Neutrophil (primary cell): Measurements from ENCODE around the gene ZNF598.

Source experiments
- H3K27ac ChIP-seq: fragments of 200-600 bp; sonication (generic); 2 replicates; pipeline ENCODE4 v1.5.1; 2016; ENCODE audit warnings: mild to moderate bottlenecking, moderate library complexity
- H3K27me3 ChIP-seq: fragments of 200-600 bp; sonication (generic); 2 replicates; pipeline ENCODE4 v1.6.0; 2016; ENCODE audit warnings: mild to moderate bottlenecking
- H3K36me3 ChIP-seq: fragments of 200-600 bp; sonication (generic); 2 replicates; pipeline ENCODE4 v1.5.1; 2017
- H3K4me1 ChIP-seq, 2 experiments: fragments of 200-600 bp in 1 of 2; sonication (generic) in 1 of 2; 1 replicate in 1 of 2; 2 replicates in 1 of 2; pipeline versions ENCODE4 v1.5.1 to v1.6.1; 2013 to 2016; ENCODE audit warnings: low read depth in 1 of 2, low read length in 1 of 2, mild to moderate bottlenecking in 1 of 2, moderate library complexity in 1 of 2; ENCODE audit not compliant: control insufficient read depth in 1 of 2, insufficient read depth in 1 of 2
- H3K4me3 ChIP-seq, 2 experiments: fragments of 200-600 bp in 1 of 2; sonication (generic) in 1 of 2; 1 replicate in 1 of 2; 2 replicates in 1 of 2; pipeline ENCODE4 v1.5.1; 2013 to 2016; ENCODE audit warnings: low read depth in 1 of 2, low read length in 1 of 2, mild to moderate bottlenecking in 1 of 2, moderate library complexity in 1 of 2
- H3K9me3 ChIP-seq: fragments of 200-600 bp; sonication (generic); 2 replicates; pipeline ENCODE4 v1.5.1; 2016
- TF ChIP-seq, protein P1 (sequence below): fragments of 200-600 bp; sonication (generic); IDR thresholded peaks from 2 replicates; pipeline ENCODE4 v1.5.1; 2016; ENCODE audit warnings: antibody characterized with exemption

Gene ZNF598

DNA sequence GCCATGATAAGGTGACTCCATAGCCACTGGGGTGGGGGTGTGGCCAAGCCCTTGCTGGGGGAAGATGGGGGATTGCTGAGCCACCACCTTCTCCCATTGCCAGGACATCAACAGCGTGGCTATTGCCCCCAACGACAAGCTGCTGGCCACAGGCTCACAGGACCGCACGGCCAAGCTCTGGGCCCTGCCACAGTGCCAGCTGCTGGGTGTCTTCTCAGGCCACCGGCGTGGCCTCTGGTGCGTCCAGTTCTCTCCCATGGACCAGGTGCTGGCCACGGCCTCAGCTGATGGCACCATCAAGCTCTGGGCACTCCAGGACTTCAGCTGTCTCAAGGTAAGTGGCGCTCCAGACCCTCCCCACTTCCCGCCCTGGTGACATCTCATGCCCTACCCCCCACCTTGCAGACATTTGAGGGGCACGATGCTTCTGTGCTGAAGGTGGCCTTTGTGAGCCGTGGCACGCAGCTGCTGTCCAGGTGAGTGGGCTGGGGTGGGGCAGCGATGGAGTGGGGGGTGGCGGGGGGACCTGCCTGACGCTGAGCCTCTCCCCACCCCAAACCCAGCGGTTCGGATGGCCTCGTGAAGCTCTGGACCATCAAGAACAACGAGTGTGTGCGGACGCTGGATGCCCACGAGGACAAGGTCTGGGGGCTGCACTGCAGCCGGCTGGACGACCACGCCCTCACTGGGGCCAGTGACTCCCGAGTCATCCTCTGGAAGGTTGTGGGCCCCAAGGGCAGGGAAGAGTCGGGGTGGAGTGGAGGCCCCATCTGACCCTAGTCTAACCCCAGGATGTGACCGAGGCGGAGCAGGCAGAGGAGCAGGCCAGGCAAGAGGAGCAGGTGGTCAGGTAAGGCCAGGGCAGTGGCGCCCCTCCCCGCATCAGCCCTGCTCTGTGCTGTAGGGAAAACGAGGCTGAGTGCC is 32.4 kb downstream of the ZNF598 start:
- Histone ChIP-seq H3K9me3 (no peaks in the 10 kb centered on the region), H3K27me3 (peaks cover 46% of the 10 kb centered on the region), H3K36me3 (peaks cover 41% of the 10 kb centered on the region), H3K4me1 (peaks cover 8% of the 10 kb centered on the region in 2 experiments), H3K4me3 (no peak overlapping the region), H3K27ac (no peak overlapping the region)
- TF ChIP-seq, protein P1, sequence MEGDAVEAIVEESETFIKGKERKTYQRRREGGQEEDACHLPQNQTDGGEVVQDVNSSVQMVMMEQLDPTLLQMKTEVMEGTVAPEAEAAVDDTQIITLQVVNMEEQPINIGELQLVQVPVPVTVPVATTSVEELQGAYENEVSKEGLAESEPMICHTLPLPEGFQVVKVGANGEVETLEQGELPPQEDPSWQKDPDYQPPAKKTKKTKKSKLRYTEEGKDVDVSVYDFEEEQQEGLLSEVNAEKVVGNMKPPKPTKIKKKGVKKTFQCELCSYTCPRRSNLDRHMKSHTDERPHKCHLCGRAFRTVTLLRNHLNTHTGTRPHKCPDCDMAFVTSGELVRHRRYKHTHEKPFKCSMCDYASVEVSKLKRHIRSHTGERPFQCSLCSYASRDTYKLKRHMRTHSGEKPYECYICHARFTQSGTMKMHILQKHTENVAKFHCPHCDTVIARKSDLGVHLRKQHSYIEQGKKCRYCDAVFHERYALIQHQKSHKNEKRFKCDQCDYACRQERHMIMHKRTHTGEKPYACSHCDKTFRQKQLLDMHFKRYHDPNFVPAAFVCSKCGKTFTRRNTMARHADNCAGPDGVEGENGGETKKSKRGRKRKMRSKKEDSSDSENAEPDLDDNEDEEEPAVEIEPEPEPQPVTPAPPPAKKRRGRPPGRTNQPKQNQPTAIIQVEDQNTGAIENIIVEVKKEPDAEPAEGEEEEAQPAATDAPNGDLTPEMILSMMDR: no peak

DNA sequence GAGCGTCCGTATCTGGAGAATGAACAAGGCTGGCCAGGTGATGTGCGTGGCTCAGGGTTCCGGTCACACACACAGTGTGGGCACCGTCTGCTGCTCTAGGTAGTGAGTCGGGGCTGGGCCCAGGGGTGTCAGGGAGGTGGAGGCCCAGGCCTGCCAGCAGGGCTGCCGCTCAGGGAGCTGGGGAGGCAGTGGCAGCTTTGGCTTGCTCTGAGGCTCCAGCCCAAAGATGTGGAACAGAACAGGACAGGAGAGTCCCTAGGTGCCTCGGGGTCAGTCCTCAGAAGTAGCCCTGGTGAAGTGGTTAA is 33.5 kb downstream of the ZNF598 start:
- H3K4me3 ChIP-seq: no peak overlapping the region
- H3K36me3 ChIP-seq: peaks cover 41% of the 10 kb centered on the region
- H3K27me3 ChIP-seq: peaks cover 35% of the 10 kb centered on the region
- peaks cover 14 to 15% of the 10 kb centered on the region in 2 experiments for H3K4me1 ChIP-seq
- TF ChIP-seq, protein P1: no peak
- no peaks in the 10 kb centered on the region for H3K9me3 ChIP-seq
- H3K27ac ChIP-seq: no peak overlapping the region

DNA sequence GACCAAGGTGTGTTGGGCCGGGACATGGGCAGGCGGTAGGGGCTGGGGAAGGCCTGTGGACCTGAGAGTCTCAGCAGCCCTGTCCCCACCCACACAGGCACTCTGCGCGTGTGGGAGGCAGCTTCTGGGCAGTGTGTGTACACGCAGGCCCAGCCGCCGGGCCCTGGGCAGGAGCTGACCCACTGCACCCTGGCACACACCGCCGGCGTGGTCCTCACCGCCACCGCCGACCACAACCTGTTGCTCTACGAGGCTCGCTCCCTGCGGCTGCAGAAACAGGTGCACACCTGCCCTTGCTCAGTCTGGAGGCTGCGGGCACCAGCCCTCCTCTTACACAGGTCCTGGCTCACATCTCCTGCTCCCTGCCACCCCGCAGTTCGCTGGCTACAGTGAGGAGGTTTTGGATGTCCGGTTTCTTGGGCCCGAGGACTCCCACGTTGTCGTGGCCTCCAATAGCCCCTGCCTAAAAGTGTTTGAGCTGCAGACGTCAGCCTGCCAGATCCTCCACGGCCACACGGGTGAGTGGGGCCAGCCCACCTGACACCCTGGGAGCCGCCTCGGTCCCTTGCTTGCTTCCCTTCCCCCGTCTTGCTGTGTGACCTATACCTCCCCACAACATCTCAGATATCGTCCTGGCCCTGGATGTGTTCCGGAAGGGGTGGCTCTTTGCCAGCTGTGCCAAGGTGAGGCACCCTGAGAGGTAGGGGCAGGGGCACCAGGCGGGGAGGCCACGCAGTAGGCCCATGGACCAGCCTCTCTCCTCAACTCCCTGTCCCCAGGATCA is 34.0 kb downstream of the ZNF598 start:
- H3K4me1 ChIP-seq: peaks cover 19 to 21% of the 10 kb centered on the region in 2 experiments
- H3K4me3 ChIP-seq: no peak overlapping the region
- TF ChIP-seq, protein P1: no peak

DNA sequence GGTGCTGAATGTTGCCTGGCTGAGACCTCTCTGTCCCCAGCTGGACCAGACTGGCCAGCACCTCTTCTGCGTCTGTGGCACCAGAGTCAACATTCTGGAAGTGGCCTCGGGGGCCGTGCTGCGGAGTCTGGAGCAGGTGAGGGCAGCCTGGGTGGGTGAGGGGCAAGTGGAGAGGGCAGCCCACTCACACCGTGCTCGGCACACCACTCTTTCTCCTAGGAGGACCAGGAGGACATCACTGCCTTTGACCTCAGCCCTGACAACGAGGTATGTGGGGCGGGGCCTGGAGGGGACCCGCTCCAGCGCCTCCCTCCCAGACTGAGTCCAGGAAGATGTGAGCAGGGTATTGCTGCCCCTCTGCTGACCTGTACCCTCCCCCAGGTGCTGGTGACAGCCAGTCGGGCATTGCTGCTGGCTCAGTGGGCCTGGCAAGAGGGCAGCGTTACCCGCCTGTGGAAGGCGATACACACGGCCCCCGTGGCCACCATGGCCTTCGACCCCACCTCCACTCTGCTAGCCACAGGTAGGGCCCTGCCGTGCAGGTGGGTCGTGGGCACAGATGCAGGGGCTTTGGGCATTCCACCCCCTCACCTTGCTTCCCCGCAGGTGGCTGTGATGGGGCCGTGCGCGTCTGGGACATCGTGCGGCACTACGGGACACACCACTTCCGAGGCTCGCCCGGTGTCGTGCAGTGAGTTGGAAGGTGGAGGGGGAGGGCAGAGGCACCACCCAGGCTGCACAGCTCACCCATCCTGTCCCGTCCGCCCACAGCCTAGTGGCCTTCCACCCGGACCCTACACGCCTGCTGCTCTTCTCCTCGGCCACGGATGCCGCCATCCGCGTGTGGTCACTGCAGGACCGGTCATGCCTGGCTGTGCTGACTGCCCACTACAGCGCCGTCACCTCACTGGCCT is 35.2 kb downstream of the ZNF598 start:
- Histone ChIP-seq H3K36me3 (peaks cover 41% of the 10 kb centered on the region), H3K4me3 (no peak overlapping the region), H3K27ac (no peak overlapping the region), H3K4me1 (peaks cover 19 to 22% of the 10 kb centered on the region in 2 experiments), H3K9me3 (no peaks in the 10 kb centered on the region), H3K27me3 (peaks cover 18% of the 10 kb centered on the region)
- TF ChIP-seq, protein P1: no peak

More for the DNA sequence above, 34.0 kb downstream of the ZNF598 start:
- Histone ChIP-seq H3K27ac (no peak overlapping the region), H3K27me3 (peaks cover 30% of the 10 kb centered on the region), H3K9me3 (no peaks in the 10 kb centered on the region), H3K36me3 (peaks cover 41% of the 10 kb centered on the region)

DNA sequence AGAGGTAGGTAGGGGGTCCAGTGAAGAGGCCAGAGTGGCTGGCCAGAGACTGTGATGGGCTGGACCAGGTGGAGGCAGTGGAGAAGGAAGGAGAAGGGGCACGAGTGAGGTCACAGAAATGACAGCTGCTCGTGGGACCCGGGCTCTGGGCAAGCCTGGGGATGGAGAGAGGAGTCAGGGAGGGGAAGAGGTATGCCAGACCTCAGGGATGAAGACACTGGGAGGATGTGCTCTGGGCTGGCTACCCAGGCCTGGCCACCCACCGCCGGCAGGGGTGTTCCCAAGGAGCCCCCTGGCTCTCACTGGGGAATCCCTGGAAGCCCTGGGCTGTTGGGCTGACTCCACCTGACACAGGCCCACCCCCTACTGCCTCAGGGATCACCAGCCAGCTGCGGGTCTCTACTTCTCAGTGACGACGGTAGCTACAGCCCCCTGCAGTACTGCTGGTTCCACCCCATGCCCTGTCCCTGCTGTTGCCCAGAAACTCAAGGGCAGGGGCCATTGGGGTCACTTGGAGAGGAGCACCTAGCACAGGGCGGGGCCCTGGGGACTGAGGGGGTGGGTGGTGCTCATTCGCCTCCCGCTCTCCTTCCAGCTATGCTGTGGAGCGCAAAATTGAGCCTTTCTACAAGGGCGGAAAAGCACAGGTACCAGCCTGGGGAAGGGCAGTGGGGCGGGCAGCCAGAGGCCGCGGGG is 36.0 kb downstream of the ZNF598 start:
- H3K9me3 ChIP-seq: no peaks in the 10 kb centered on the region
- peaks cover 9% of the 10 kb centered on the region for H3K27me3 ChIP-seq
- H3K4me3 ChIP-seq: no peak overlapping the region
- TF ChIP-seq, protein P1: no peak
- H3K36me3 ChIP-seq: peaks cover 41% of the 10 kb centered on the region
- no peak overlapping the region for H3K27ac ChIP-seq
- H3K4me1 ChIP-seq: peaks cover 19 to 22% of the 10 kb centered on the region in 2 experiments
